ENCODE results near the gene RPRD2. TPM values are rescaled to one million over a fixed set of nuclear protein-coding genes. Genes with fewer than 3 reads are reported as not detected.

RPRD2 gene
- total and polyA plus RNA-seq, 9 of the 15 experiments (the other 6 are each of a cell fraction or from before 2014, with no cell fraction given): 1.5 to 21.6 (median 7.7) TPM

DNA sequence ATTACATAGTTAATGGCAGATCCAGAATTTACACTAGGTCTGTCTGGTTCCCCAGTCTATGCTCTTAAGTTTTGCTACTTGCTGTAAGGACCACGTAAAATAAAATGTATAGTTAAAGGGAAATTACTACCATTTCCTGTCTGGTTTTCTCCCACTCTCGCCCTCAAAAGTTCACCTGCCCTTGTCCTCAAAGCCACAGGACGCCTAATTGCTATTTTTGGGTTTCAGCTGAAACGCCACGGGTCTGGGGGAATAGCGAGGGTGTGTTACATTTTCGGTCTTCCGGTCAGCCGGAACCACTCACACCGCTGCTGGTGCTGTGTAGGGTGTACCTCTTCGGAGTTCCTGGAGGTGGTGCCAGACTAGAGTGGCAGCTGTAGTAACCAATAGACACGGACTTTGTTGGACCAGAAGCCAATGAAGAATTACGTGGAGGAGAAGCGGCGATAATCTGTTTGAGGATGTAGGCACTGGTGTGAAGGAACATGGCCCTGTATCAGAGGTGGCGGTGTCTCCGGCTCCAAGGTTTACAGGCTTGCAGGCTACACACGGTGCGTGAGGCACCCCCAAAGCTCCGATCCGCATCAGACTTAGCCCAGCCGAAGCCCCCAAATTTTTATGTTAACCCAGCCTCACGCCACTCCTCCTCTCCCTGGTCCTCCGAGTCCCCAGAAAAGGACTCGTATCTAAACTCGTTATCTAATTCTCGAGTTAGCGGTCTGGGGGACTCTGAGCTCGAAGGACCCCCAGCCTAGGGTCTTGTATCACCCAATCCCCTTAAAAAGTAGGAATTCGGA is 123.2 kb downstream of the RPRD2 start, which contains the start of gene TARS2 (continued):
- TF ChIP-seq ZZZ3 (IDR thresholded peaks at IDR 0.05) (no peak; the same call in 1 of the 2 replicates), SNIP1 (IDR thresholded peaks at IDR 0.05; ENCODE audit: low read depth) (0 out of 2 replicates have a peak, but pooled peaks have one; percentile 43), KLF16 (IDR thresholded peaks at IDR 0.05) (no peak), HDAC8 (tag; IDR thresholded peaks at IDR 0.05) (no peak), RFX1 (IDR thresholded peaks at IDR 0.05) (peak; percentile 69), SMAD4 (CRISPR knock-in tag; conservative IDR thresholded peaks at IDR 0.05) (peak; percentile 67), PHF21A (IDR thresholded peaks at IDR 0.05; ENCODE audit: borderline replicate concordance, low read depth) (peak; percentile 72; the same call in 1 of the 2 replicates), SOX6 (IDR thresholded peaks at IDR 0.05) (peak; percentile 76), ZNF785 (CRISPR knock-in tag; IDR thresholded peaks at IDR 0.05) (no peak), HNRNPK (IDR thresholded peaks at IDR 0.05; ENCODE audit: low read depth, low read length, poor library complexity, severe bottlenecking) (no peak), EHMT2 (IDR thresholded peaks at IDR 0.05) (0 out of 2 replicates have a peak, but pooled peaks have one; percentile 43), NCOR1 (IDR thresholded peaks at IDR 0.05) (peak; percentile 66), HNRNPLL (IDR thresholded peaks at IDR 0.05; ENCODE audit: low read depth, low read length, poor library complexity, severe bottlenecking) (no peak), ZC3H4 (CRISPR knock-in tag; IDR thresholded peaks at IDR 0.05; ENCODE audit: borderline replicate concordance) (no peak), SETDB1 (IDR thresholded peaks at IDR 0.05; ENCODE audit: low read length) (no peak)
- TF ChIP-seq, protein P1, sequence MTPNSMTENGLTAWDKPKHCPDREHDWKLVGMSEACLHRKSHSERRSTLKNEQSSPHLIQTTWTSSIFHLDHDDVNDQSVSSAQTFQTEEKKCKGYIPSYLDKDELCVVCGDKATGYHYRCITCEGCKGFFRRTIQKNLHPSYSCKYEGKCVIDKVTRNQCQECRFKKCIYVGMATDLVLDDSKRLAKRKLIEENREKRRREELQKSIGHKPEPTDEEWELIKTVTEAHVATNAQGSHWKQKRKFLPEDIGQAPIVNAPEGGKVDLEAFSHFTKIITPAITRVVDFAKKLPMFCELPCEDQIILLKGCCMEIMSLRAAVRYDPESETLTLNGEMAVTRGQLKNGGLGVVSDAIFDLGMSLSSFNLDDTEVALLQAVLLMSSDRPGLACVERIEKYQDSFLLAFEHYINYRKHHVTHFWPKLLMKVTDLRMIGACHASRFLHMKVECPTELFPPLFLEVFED (CRISPR knock-in tag; conservative IDR thresholded peaks at IDR 0.05): no peak
- TF ChIP-seq, protein P2, sequence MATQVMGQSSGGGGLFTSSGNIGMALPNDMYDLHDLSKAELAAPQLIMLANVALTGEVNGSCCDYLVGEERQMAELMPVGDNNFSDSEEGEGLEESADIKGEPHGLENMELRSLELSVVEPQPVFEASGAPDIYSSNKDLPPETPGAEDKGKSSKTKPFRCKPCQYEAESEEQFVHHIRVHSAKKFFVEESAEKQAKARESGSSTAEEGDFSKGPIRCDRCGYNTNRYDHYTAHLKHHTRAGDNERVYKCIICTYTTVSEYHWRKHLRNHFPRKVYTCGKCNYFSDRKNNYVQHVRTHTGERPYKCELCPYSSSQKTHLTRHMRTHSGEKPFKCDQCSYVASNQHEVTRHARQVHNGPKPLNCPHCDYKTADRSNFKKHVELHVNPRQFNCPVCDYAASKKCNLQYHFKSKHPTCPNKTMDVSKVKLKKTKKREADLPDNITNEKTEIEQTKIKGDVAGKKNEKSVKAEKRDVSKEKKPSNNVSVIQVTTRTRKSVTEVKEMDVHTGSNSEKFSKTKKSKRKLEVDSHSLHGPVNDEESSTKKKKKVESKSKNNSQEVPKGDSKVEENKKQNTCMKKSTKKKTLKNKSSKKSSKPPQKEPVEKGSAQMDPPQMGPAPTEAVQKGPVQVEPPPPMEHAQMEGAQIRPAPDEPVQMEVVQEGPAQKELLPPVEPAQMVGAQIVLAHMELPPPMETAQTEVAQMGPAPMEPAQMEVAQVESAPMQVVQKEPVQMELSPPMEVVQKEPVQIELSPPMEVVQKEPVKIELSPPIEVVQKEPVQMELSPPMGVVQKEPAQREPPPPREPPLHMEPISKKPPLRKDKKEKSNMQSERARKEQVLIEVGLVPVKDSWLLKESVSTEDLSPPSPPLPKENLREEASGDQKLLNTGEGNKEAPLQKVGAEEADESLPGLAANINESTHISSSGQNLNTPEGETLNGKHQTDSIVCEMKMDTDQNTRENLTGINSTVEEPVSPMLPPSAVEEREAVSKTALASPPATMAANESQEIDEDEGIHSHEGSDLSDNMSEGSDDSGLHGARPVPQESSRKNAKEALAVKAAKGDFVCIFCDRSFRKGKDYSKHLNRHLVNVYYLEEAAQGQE (IDR thresholded peaks at IDR 0.05; ENCODE audit: borderline replicate concordance): no peak
- TF ChIP-seq, protein P2 (CRISPR knock-in tag; IDR thresholded peaks at IDR 0.05; ENCODE audit: low read depth): peak; percentile 19; the same call in 1 of the 2 replicates
- TF ChIP-seq, protein P3, sequence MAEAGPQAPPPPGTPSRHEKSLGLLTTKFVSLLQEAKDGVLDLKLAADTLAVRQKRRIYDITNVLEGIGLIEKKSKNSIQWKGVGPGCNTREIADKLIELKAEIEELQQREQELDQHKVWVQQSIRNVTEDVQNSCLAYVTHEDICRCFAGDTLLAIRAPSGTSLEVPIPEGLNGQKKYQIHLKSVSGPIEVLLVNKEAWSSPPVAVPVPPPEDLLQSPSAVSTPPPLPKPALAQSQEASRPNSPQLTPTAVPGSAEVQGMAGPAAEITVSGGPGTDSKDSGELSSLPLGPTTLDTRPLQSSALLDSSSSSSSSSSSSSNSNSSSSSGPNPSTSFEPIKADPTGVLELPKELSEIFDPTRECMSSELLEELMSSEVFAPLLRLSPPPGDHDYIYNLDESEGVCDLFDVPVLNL (CRISPR knock-in tag; IDR thresholded peaks at IDR 0.05; ENCODE audit: low read depth): no peak
